Esophagus muscularis mucosa (tissue), 2 donors: Measurements from ENCODE around the gene WDFY4.

Experiments used
- POLR2A ChIP-seq: fragments of 450-650 bp; IDR thresholded peaks from one replicate; pipeline ENCODE4 v1.6.1; 2017; ENCODE audit warnings: antibody characterized with exemption, moderate library complexity, mild to moderate bottlenecking, low read depth
- POLR2AphosphoS5 ChIP-seq, 2 donors: sonication (generic); formaldehyde crosslinking; IDR thresholded peaks; one replicate each; pipeline ENCODE4 v1.6.1; 2017; ENCODE audit warnings: antibody characterized with exemption in 2 of 2

- no peak for TF ChIP-seq POLR2AphosphoS5 (IDR thresholded peaks at IDR 0.05)
- TF ChIP-seq POLR2A, result no peak
Observed at GRCh38 chr10:49010295-49010694, 325.6 kb downstream of the WDFY4 start.
